ENCODE data around the gene SRRM5. TPM values are rescaled to one million over a fixed set of nuclear protein-coding genes. Genes with fewer than 3 reads are reported as not detected.

Gene SRRM5
- total RNA-seq, 1 experiment from 2014 or later, result 0.70 TPM

GRCh38 chr19:43642531-43642930 is 30.6 kb downstream of the SRRM5 start:
- Histone ChIP-seq H4K91ac (ENCODE audit: insufficient read length, low read depth, low read length) (no peak overlapping the region), H2BK5ac (ENCODE audit: insufficient read length, low read length) (no peak overlapping the region), H3K18ac (ENCODE audit: insufficient read length, low read depth, low read length) (no peak overlapping the region), H3K9me3 (ENCODE audit: control insufficient read depth, low read depth, low read length) (no peaks in the 10 kb centered on the region), H2AK5ac (ENCODE audit: insufficient read length, low read length) (no peak overlapping the region), H4K20me1 (ENCODE audit: control insufficient read depth, insufficient read depth, insufficient read length) (no peaks in the 10 kb centered on the region), H3K4ac (ENCODE audit: low read depth, low read length) (no peak overlapping the region), H3K23ac (ENCODE audit: insufficient read length, low read depth, low read length) (no peak overlapping the region), H3K27ac (ENCODE audit: insufficient read length, low read depth, low read length) (no peak overlapping the region), H2BK20ac (ENCODE audit: low read depth, low read length, poor library complexity, severe bottlenecking) (no peak overlapping the region), H3K4me2 (ENCODE audit: insufficient read depth, insufficient read length, low read length) (no peak overlapping the region), H3K4me1 (ENCODE audit: insufficient read depth, low read length) (0 out of 2 replicates have a peak, but pooled peaks cover 2% of the 10 kb centered on the region), H3K27me3 (ENCODE audit: insufficient read depth, low read length) (peaks cover 24% of the 10 kb centered on the region; the same call in 1 of the 2 replicates), H2BK15ac (ENCODE audit: low read depth, low read length) (no peak overlapping the region), H2BK12ac (ENCODE audit: insufficient read length, low read depth, low read length) (no peak overlapping the region), H3K56ac (ENCODE audit: insufficient read length, low read depth, low read length) (no peak overlapping the region), H4K8ac (replicated peaks; ENCODE audit: insufficient read length, low read depth, low read length) (no peak overlapping the region), H3T11ph (ENCODE audit: low read length) (no peak overlapping the region), H4K5ac (ENCODE audit: insufficient read length, low read depth, low read length) (no peak overlapping the region), H3K14ac (ENCODE audit: insufficient read depth, low read length) (no peak overlapping the region), H3K9ac (ENCODE audit: extremely low read depth, insufficient read length, low read length) (no peak overlapping the region), H2BK120ac (ENCODE audit: low read depth, low read length, poor library complexity, severe bottlenecking) (no peak overlapping the region), H3K79me1 (ENCODE audit: insufficient read depth, low read depth, low read length, poor library complexity, severe bottlenecking) (no peaks in the 10 kb centered on the region), H3K79me2 (ENCODE audit: insufficient read depth, low read length) (no peaks in the 10 kb centered on the region), H2AFZ (ENCODE audit: low read length) (no peak overlapping the region), H3K23me2 (ENCODE audit: insufficient read length, low read depth, low read length, poor library complexity, severe bottlenecking) (peaks cover 13% of the 10 kb centered on the region)
- peaks cover 12 to 22% of the 10 kb centered on the region in 2 experiments for H3K4me1 Mint-ChIP-seq
- peaks cover 11 to 19% of the 10 kb centered on the region in 2 experiments; a peak in 4 of 5 replicates for H3K9me3 Mint-ChIP-seq
- no CpG with 5 or more reads among the region's 4 CpGs for WGBS (ENCODE audit: extremely low coverage, insufficient read length, low lambda C conversion rate)
- no peak for DNase-seq
- H3K27ac Mint-ChIP-seq, result no peak overlapping the region
- H3K36me3 Mint-ChIP-seq (ENCODE audit: insufficient read depth in 1 of 3, low read depth in 3 of 3), result peaks cover 8 to 16% (median 16%) of the 10 kb centered on the region in 3 experiments
- no peak for TF ChIP-seq CTCF (conservative IDR thresholded peaks at IDR 0.05)
- peaks cover 63% of the 10 kb centered on the region for H3K27me3 Mint-ChIP-seq (ENCODE audit: low read depth)
- no peak overlapping the region for H3K4me3 Mint-ChIP-seq
